LNCaP clone FGC (cell line): ENCODE results near the gene TBX1.

Experiments
- DNase-seq: peaks from one replicate; pipeline ENCODE4 v3.0.0-alpha.2; 2011; ENCODE audit warnings: low read depth
- H3K4me3 ChIP-seq: 2 replicates; pipeline ENCODE4 v1.5.1; 2011; ENCODE audit warnings: mild to moderate bottlenecking, low read depth, low read length, control low read depth
- CTCF ChIP-seq: IDR thresholded peaks from 2 replicates; pipeline ENCODE4 v1.5.1; 2012; ENCODE audit warnings: mild to moderate bottlenecking; ENCODE audit not compliant: control insufficient read depth, insufficient read depth; ENCODE audit errors: extremely low read depth

TBX1 gene

DNA sequence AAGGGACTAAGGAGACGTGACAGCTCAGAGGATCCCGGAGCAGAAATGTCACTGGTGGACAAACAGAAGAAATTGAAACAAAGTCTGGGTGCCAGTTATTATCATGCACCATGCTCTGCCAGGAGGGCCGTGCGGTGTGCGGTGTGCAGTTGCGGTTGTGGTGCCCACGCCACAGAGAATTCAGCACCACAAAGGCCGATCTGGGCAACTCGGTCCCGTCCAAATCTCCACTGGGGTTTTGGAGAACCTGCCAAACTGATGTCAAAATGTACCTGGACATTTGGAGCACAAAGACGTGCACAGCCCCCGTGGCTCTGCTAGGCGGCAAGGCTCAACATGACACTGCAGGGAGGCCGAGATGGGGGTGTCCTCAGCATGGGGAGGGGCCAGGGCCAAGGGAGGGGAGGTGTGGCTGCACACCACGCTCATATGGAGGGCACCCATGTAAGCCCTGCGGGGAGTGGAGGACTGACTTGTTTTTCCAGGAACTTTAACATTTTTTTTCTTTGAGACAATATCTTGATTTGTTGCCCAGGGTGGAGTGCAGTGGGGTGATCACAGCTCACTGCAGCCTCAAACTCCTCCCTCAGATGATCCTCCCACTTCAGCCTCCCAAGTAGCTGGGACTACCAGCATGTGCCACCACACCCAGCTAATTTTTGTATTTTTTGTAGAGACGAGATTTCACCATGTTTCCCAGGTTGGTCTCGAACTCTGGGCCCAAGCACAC is 54.7 kb downstream of the TBX1 start:
- no peak overlapping the region for H3K4me3 ChIP-seq
- TF ChIP-seq CTCF, result no peak
- no peak for DNase-seq

- no peak for TF ChIP-seq CTCF
- no peak for DNase-seq
- H3K4me3 ChIP-seq, result no peak overlapping the region
Measured at GRCh38 chr22:19815823-19816290, 55.3 kb downstream of the TBX1 start.

DNA sequence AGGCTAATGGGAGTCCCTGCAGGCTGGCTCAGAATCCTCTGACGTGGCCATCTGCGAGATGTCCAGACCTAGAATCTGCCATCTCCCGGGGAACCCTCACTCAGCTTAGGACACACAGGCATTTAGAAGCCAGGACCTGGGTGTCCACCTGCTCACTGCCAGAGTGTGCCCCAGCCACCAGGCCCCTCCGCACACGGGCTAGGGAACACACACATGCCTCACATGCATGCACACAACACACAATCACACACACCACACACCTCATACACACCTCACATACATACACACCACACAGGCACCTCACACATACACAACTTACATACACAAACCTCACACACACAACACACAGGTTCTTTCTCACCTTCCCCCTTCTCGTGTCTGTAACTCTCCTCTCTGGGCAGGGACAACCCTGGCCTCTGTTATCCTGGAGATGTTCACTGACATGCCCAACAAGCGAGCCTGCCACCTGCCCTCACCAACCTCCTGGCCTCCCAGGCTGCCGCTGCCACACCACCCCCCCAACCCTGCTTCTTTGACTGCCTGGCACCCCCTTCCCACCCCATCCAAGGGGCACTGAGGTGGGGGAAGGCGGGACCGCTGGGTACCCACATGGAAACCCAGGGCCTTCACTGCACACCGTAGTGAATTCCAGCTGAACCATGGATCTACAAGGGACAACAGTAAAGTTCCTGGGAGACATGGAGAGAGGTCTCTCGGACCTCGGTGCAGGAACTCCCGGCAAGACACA is 56.0 kb downstream of the TBX1 start:
- TF ChIP-seq CTCF, result no peak
- H3K4me3 ChIP-seq, result no peak overlapping the region
- no peak for DNase-seq
